Mesodermal cell (in vitro differentiated cells): ENCODE measurements around the gene LAMA4. TPM values are rescaled to one million over a fixed set of nuclear protein-coding genes. Genes with fewer than 3 reads are reported as not detected.

Experiments
- H3K27ac ChIP-seq: 2 replicates; pipeline ENCODE4 v1.7.0; 2013; ENCODE audit warnings: mild to moderate bottlenecking, low read depth, low read length, moderate library complexity; ENCODE audit not compliant: severe bottlenecking
- H3K36me3 ChIP-seq: 2 replicates; pipeline ENCODE4 v1.7.1; 2013; ENCODE audit warnings: mild to moderate bottlenecking, low read length, moderate library complexity; ENCODE audit not compliant: control insufficient read depth, insufficient read depth
- H3K4me1 ChIP-seq: one replicate; pipeline ENCODE4 v1.7.1; 2013; ENCODE audit warnings: mild to moderate bottlenecking, low read length; ENCODE audit not compliant: insufficient read depth, control insufficient read depth, poor library complexity, severe bottlenecking
- H3K4me3 ChIP-seq: 2 replicates; pipeline ENCODE4 v1.7.0; 2013; ENCODE audit warnings: low read length, control low read depth, mild to moderate bottlenecking; ENCODE audit not compliant: insufficient read depth, poor library complexity, severe bottlenecking; ENCODE audit errors: extremely low read depth
- H3K9me3 ChIP-seq: 2 replicates; pipeline ENCODE4 v1.7.1; 2013; ENCODE audit warnings: mild to moderate bottlenecking, low read length, moderate library complexity; ENCODE audit not compliant: control insufficient read depth
- WGBS, 2 experiments: methylation state at CpG; one replicate each; pipeline ENCODE4 v1.1.5; 2013; ENCODE audit warnings: missing lambda C conversion rate in 2 of 2; ENCODE audit not compliant: insufficient coverage in 2 of 2; 5-methylcytosine and 5-hydroxymethylcytosine counted together
- polyA plus RNA-seq, 2 experiments: library from polyadenylated mRNA; stranded (reverse); fragments of 50-300 nt; gene quantifications; one replicate each; pipeline ENCODE4 v1.2.3, GENCODE V29; 2013

Gene LAMA4, protein sequence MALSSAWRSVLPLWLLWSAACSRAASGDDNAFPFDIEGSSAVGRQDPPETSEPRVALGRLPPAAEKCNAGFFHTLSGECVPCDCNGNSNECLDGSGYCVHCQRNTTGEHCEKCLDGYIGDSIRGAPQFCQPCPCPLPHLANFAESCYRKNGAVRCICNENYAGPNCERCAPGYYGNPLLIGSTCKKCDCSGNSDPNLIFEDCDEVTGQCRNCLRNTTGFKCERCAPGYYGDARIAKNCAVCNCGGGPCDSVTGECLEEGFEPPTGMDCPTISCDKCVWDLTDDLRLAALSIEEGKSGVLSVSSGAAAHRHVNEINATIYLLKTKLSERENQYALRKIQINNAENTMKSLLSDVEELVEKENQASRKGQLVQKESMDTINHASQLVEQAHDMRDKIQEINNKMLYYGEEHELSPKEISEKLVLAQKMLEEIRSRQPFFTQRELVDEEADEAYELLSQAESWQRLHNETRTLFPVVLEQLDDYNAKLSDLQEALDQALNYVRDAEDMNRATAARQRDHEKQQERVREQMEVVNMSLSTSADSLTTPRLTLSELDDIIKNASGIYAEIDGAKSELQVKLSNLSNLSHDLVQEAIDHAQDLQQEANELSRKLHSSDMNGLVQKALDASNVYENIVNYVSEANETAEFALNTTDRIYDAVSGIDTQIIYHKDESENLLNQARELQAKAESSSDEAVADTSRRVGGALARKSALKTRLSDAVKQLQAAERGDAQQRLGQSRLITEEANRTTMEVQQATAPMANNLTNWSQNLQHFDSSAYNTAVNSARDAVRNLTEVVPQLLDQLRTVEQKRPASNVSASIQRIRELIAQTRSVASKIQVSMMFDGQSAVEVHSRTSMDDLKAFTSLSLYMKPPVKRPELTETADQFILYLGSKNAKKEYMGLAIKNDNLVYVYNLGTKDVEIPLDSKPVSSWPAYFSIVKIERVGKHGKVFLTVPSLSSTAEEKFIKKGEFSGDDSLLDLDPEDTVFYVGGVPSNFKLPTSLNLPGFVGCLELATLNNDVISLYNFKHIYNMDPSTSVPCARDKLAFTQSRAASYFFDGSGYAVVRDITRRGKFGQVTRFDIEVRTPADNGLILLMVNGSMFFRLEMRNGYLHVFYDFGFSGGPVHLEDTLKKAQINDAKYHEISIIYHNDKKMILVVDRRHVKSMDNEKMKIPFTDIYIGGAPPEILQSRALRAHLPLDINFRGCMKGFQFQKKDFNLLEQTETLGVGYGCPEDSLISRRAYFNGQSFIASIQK (N-terminal part only)
- polyA plus RNA-seq (2013, experiment 1 of 2): 5.1 TPM
- 5.9 TPM for polyA plus RNA-seq (2013, experiment 2 of 2)

DNA sequence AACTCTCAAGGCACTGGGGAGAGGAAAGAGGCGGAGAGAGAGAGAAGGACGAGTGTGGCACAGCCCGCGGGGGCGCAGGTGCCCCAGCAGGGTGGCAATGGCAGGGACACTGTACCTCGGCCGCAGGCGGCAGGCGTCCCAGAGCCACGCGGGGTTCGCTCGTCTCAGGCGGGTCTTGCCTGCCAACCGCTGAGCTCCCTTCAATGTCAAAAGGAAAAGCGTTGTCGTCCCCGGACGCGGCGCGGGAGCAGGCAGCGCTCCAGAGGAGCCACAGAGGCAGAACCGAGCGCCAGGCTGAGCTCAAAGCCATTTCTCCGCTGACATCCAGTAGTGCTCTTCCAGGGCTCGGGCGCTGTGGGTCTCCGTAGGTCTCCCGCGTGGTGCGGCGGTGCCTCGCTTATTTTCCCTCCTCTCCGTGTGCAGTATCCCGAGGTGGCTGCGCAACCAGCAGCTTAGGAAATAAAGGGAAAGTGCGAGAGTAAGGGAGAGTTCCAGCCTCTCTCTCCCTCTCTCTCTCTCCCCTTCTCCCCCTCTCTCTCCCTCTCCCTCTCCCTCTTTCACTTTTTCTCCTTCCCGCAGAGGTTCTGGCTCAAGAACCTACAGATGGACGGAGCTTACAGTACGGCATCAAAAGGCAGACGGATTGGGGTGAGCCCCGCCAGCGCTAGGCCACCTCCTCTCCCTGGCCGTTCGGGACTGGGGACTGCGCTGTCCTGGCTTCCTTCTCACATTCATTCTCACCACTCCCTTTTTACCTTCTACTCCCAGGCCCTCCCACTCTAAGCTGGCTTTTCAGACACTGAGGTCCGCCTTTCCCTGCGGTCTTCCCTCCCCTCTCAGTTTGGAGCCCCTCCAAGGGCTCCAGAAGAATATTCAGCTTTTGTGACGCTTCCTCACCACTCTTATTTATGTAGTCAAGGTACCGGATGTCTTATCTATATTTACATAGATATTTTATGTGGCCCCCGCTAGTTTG lies at the start of gene LAMA4:
LAMA4 (minus strand) TSS at position 727 of the 976 bp plus-strand sequence; CDS start at position 310, 417 bp downstream.
- Histone ChIP-seq H3K27ac (peak within 1 kb of the TSS; percentile 70), H3K4me3 (peak within 1 kb of the TSS; percentile 40)
- WGBS, 2 experiments: 2 to 4% methylated on average over 42 to 46 of the region's 52 CpGs

DNA sequence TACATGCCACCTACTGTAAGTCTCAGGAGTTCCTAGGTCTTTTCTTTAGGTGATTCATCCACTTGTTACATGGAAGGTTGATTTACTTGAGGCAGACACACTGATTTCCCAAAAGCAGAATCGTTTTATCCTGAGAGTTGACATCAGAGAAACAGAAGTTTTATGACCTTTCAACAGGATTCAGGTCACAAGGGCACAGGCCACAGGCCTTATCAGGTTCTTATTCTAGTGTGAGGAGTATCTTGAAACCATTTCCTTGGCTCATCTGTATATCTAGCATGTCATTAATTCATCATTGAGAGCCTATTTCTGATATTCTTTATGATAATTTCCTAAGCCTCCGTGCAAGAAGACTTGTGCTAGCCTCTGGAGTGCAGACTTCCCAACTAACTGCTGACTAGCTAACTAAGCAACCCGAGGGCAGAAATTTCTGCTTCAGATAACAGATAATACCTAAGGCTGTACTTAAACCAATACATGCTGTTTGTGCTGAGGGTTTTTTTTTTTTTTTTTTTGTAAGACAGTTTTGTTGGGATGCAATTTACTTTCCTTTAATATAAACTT lies 47.9 kb upstream of the LAMA4 start:
- Histone ChIP-seq H3K27ac (no peak overlapping the region), H3K4me3 (no peak overlapping the region), H3K4me1 (peaks cover 12% of the 10 kb centered on the region), H3K9me3 (no peaks in the 10 kb centered on the region), H3K36me3 (no peaks in the 10 kb centered on the region)
- 100% methylated on average over 1 of the region's 3 CpGs; no CpG with 5 or more reads in 1 of the 2 experiments for WGBS, 2 experiments

More for the DNA sequence above, at the start of gene LAMA4:
- Histone ChIP-seq H3K9me3 (no peaks in the 10 kb centered on the region), H3K36me3 (no peaks in the 10 kb centered on the region), H3K4me1 (peaks cover 4% of the 10 kb centered on the region)

DNA sequence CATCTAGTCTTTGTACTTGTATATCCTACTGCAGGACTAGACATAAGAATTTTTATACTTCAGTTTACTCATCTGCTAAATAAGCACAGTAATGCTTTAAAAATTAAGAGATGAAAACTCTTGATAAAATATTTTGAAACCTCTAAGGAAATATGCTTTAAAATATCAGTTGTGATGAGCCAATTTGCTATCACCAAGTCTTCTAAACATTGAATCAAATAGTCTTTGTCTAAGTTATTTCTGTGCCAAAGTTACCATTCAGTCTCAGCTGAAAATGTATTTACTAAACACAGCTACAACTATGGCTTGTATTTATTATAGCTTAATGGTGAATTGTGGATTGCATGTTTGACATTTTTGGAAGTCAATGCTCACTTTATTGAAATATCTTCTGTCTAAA lies 46.5 kb upstream of the LAMA4 start:
- no peak overlapping the region for H3K27ac ChIP-seq
- H3K9me3 ChIP-seq: no peaks in the 10 kb centered on the region
- H3K4me1 ChIP-seq: peaks cover 12% of the 10 kb centered on the region
- no peak overlapping the region for H3K4me3 ChIP-seq
- no peaks in the 10 kb centered on the region for H3K36me3 ChIP-seq

DNA sequence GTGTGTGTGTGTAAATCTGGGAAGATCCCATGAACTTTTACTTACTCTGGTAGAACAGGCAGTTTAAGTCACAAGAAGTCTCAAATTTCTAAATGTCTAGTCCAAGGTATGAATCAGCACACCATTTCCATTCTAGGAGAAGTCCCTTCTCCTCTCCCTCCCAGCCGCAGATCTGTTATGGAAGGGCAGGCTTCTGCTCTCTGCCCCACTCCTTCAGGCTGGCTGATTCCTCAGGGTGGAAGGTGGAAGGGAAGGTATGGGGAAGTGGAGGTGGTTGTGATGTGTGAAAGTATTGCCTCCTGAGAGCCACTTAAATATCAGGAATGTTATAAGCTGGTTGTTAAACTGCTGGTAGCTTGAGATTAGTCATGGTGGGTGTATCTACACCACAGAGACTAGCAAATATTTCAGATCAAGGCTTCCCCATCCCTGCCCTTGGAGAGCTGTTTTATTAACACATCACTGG lies 44.5 kb upstream of the LAMA4 start:
- Histone ChIP-seq H3K27ac (no peak overlapping the region), H3K9me3 (no peaks in the 10 kb centered on the region), H3K36me3 (no peaks in the 10 kb centered on the region), H3K4me1 (peaks cover 12% of the 10 kb centered on the region), H3K4me3 (no peak overlapping the region)
- WGBS, 2 experiments: 80% methylated on average over 1 of the region's 1 CpG; no CpG with 5 or more reads in 1 of the 2 experiments

DNA sequence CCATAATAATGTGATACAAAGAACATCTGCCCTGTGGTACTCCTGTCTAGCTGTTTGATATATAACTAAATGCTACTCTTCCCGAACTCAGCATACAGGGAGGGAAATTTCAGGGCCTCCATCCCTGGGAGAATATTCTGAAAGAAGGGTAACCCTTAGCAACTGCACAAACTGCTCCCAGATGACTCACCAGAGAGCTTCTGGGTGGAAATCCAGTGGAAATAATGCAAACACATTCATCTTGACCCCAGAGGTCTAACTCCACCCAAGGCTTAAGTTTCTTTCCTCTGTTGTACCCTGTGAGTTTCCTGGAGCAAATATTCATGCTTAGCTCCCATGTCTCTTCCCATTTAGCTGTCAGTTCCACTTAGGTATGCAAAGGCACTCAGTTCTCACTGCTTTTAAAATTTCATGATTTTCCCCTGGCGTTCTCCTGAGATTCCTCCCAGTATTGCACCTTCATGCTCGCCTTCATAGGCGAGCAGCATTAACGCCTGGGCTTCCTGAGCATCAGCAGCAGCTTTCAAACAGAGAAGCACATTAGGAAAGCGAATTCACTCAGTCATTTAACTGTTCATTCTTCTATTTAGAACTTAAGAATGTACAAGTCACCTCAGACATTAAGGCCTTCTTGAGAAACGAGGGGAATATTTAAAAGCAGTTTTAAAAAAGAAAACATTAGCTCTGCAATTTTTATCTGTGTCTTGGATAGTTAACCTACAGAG lies 43.8 kb upstream of the LAMA4 start:
- Histone ChIP-seq H3K36me3 (no peaks in the 10 kb centered on the region), H3K4me1 (peaks cover 12% of the 10 kb centered on the region), H3K9me3 (no peaks in the 10 kb centered on the region), H3K27ac (peak overlapping the region; percentile 24), H3K4me3 (no peak overlapping the region)
- 87 to 95% methylated on average over 4 of the region's 7 CpGs for WGBS, 2 experiments

DNA sequence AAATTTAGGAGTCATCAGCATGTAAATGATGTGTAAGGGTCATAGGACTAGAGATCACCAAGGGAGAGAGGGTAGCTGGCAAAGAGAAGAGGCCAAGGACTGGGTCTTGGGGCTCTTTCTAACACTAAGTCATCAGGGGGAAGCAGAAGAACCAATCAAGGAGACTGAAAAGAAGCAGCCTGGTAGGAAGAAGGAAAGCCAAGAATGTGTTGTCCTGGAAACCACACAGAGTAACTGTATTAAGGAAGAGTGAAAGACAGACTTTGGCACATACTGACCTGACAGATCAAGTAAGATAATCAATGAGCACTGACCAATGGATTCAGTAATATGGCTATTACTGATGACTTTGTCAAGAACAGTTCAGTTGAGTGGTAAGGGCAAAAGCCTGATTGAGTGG lies 42.3 kb upstream of the LAMA4 start:
- H3K4me1 ChIP-seq: peaks cover 12% of the 10 kb centered on the region
- H3K9me3 ChIP-seq: no peaks in the 10 kb centered on the region
- H3K36me3 ChIP-seq: no peaks in the 10 kb centered on the region
- H3K27ac ChIP-seq: no peak overlapping the region
- no peak overlapping the region for H3K4me3 ChIP-seq

DNA sequence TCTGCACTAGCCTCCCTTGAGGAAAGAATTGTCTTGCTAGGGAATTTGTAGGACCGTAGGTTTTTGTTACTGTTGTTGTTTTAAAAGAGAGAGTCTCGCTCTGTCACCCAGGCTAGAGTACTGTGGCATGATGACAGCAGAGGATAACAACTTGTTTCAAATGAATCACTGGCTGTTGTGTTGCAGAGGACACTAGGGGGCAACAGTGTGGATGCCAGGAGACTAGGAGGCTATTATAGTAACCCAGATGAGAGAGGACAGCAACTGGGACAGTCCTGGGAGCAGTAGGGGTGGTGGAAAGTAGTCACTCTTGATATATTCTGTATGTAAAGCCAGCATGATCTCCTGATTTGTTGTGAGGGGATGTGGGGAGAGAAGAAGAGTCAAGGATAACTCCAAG lies 41.8 kb upstream of the LAMA4 start:
- Histone ChIP-seq H3K9me3 (no peaks in the 10 kb centered on the region), H3K36me3 (no peaks in the 10 kb centered on the region), H3K4me1 (peaks cover 12% of the 10 kb centered on the region), H3K4me3 (no peak overlapping the region), H3K27ac (no peak overlapping the region)
- 65% methylated on average over 2 of the region's 2 CpGs for WGBS, 2 experiments

DNA sequence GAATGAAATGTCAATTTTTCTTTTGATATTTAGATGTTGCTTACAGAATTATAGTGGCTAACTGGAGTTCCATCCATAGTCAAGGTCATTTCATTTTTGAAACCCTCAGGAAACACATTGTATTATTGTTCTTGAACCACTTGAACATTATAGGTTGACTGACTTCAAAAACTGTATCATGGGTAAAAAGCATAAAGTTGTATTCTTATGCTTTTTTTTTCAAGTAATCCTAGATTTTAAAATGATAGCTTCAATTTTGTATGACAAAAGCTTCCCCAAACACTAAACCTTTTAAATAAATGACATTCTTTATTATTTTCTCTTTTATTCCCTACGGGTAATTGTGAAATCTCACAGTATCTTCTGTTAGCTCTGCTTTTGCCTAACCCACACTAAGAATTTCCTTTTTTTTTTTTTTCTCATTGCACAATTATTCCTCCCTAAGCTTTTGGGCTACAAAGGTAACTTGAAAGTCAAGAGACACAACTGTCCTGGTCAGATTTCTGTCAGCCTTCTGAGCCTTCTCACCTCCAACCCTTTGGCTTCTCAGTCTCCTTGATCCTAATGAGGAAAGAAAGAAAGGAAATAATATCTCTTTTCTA lies 36.9 kb upstream of the LAMA4 start:
- Histone ChIP-seq H3K36me3 (no peaks in the 10 kb centered on the region), H3K4me3 (no peak overlapping the region), H3K9me3 (no peaks in the 10 kb centered on the region), H3K27ac (no peak overlapping the region), H3K4me1 (no peaks in the 10 kb centered on the region)
- 50 to 88% methylated on average over 1 of the region's 1 CpG for WGBS, 2 experiments
